ENCODE data around the gene KIF7. TPM values are rescaled to one million over a fixed set of nuclear protein-coding genes. Genes with fewer than 3 reads are reported as not detected.

Gene KIF7
- total and polyA plus RNA-seq, 2 of the 8 experiments (the other 6 are each of a cell fraction or from before 2014, with no cell fraction given): 4.9 to 14.0 TPM

DNA sequence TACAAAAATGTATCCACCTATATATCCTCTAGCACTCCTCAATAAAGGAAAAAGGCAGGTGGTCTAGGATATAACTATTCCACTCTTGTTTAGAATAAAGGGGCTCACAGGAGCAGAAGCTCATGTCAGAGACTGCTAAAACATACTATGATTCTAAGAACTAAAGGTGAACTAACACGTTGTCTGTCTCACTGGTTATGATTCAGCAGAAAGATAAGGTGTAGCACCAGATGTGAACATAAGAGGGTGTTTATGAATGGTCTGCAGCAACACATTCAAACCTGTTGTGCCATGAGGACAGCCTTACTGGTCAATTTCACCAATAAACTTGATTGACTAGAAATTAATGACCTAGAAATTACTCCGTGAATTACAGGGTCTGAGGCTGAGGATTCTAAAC is 30.7 kb upstream of the KIF7 start (continued):
- TF ChIP-seq, protein P1, sequence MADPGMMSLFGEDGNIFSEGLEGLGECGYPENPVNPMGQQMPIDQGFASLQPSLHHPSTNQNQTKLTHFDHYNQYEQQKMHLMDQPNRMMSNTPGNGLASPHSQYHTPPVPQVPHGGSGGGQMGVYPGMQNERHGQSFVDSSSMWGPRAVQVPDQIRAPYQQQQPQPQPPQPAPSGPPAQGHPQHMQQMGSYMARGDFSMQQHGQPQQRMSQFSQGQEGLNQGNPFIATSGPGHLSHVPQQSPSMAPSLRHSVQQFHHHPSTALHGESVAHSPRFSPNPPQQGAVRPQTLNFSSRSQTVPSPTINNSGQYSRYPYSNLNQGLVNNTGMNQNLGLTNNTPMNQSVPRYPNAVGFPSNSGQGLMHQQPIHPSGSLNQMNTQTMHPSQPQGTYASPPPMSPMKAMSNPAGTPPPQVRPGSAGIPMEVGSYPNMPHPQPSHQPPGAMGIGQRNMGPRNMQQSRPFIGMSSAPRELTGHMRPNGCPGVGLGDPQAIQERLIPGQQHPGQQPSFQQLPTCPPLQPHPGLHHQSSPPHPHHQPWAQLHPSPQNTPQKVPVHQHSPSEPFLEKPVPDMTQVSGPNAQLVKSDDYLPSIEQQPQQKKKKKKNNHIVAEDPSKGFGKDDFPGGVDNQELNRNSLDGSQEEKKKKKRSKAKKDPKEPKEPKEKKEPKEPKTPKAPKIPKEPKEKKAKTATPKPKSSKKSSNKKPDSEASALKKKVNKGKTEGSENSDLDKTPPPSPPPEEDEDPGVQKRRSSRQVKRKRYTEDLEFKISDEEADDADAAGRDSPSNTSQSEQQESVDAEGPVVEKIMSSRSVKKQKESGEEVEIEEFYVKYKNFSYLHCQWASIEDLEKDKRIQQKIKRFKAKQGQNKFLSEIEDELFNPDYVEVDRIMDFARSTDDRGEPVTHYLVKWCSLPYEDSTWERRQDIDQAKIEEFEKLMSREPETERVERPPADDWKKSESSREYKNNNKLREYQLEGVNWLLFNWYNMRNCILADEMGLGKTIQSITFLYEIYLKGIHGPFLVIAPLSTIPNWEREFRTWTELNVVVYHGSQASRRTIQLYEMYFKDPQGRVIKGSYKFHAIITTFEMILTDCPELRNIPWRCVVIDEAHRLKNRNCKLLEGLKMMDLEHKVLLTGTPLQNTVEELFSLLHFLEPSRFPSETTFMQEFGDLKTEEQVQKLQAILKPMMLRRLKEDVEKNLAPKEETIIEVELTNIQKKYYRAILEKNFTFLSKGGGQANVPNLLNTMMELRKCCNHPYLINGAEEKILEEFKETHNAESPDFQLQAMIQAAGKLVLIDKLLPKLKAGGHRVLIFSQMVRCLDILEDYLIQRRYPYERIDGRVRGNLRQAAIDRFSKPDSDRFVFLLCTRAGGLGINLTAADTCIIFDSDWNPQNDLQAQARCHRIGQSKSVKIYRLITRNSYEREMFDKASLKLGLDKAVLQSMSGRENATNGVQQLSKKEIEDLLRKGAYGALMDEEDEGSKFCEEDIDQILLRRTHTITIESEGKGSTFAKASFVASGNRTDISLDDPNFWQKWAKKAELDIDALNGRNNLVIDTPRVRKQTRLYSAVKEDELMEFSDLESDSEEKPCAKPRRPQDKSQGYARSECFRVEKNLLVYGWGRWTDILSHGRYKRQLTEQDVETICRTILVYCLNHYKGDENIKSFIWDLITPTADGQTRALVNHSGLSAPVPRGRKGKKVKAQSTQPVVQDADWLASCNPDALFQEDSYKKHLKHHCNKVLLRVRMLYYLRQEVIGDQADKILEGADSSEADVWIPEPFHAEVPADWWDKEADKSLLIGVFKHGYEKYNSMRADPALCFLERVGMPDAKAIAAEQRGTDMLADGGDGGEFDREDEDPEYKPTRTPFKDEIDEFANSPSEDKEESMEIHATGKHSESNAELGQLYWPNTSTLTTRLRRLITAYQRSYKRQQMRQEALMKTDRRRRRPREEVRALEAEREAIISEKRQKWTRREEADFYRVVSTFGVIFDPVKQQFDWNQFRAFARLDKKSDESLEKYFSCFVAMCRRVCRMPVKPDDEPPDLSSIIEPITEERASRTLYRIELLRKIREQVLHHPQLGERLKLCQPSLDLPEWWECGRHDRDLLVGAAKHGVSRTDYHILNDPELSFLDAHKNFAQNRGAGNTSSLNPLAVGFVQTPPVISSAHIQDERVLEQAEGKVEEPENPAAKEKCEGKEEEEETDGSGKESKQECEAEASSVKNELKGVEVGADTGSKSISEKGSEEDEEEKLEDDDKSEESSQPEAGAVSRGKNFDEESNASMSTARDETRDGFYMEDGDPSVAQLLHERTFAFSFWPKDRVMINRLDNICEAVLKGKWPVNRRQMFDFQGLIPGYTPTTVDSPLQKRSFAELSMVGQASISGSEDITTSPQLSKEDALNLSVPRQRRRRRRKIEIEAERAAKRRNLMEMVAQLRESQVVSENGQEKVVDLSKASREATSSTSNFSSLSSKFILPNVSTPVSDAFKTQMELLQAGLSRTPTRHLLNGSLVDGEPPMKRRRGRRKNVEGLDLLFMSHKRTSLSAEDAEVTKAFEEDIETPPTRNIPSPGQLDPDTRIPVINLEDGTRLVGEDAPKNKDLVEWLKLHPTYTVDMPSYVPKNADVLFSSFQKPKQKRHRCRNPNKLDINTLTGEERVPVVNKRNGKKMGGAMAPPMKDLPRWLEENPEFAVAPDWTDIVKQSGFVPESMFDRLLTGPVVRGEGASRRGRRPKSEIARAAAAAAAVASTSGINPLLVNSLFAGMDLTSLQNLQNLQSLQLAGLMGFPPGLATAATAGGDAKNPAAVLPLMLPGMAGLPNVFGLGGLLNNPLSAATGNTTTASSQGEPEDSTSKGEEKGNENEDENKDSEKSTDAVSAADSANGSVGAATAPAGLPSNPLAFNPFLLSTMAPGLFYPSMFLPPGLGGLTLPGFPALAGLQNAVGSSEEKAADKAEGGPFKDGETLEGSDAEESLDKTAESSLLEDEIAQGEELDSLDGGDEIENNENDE (IDR thresholded peaks at IDR 0.05; ENCODE audit: insufficient replicate concordance, low read length): no peak
- TF ChIP-seq SRF (IDR thresholded peaks at IDR 0.05; ENCODE audit: low read depth, low read length) (no peak), CREB1 (IDR thresholded peaks at IDR 0.05) (no peak)
- TF ChIP-seq, protein P2, sequence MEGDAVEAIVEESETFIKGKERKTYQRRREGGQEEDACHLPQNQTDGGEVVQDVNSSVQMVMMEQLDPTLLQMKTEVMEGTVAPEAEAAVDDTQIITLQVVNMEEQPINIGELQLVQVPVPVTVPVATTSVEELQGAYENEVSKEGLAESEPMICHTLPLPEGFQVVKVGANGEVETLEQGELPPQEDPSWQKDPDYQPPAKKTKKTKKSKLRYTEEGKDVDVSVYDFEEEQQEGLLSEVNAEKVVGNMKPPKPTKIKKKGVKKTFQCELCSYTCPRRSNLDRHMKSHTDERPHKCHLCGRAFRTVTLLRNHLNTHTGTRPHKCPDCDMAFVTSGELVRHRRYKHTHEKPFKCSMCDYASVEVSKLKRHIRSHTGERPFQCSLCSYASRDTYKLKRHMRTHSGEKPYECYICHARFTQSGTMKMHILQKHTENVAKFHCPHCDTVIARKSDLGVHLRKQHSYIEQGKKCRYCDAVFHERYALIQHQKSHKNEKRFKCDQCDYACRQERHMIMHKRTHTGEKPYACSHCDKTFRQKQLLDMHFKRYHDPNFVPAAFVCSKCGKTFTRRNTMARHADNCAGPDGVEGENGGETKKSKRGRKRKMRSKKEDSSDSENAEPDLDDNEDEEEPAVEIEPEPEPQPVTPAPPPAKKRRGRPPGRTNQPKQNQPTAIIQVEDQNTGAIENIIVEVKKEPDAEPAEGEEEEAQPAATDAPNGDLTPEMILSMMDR (IDR thresholded peaks at IDR 0.05; ENCODE audit: control extremely low read depth in 1 of 3, insufficient read depth in 1 of 3, low read depth in 1 of 3, low read length in 3 of 3): no peak
